ENCODE data around the gene C11orf97. TPM values are rescaled to one million over a fixed set of nuclear protein-coding genes. Genes with fewer than 3 reads are reported as not detected.

Gene C11orf97
- total and polyA plus RNA-seq, 2 of the 8 experiments (the other 6 are each of a cell fraction or from before 2014, with no cell fraction given), result not detected

DNA sequence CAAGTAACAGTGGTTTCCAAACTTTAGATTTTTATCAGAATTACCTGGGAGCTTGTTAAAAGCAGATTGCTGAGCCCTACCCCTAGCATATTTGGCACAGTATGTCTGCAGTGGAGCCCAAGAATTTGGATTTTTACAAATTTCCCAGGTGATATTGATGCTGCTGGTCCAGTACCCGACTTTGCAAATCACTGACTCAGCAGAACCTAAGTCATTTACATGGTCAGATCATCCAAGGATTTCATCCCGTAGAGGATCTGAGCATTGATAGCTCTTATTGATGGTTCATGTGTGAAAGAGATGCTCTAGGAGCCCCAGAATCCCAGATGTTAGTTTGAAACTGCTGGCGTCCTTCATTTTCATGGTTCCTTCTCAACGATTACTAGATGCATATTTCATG, 6.0 kb downstream of the C11orf97 start:
- no peak overlapping the region for H2BK120ac ChIP-seq (replicated peaks; ENCODE audit: low read depth, low read length)
- H3K27me3 ChIP-seq (replicated peaks in 1 of 4; ENCODE audit: control insufficient read depth in 3 of 4, extremely low read depth in 1 of 4, insufficient read depth in 3 of 4, low read length in 3 of 4), result peaks cover 0 to 2% (median 2%) of the 10 kb centered on the region in 4 experiments; a peak in 3 of 7 replicates
- no peak overlapping the region for H3K56ac ChIP-seq (replicated peaks; ENCODE audit: insufficient read length, low read depth, low read length)
- H3K79me2 ChIP-seq (ENCODE audit: control insufficient read depth in 1 of 2, insufficient read depth in 2 of 2, low read length in 2 of 2), result no peaks in the 10 kb centered on the region
- no peaks in the 10 kb centered on the region for H3K23me2 ChIP-seq (ENCODE audit: low read depth, low read length)
- no peak overlapping the region for H3K14ac ChIP-seq (ENCODE audit: insufficient read length)
- H4K91ac ChIP-seq (replicated peaks; ENCODE audit: insufficient read length, low read length), result no peak overlapping the region
- no peak overlapping the region for H3K27ac ChIP-seq (ENCODE audit: low read depth, low read length)
- H3K36me3 ChIP-seq (ENCODE audit: control insufficient read depth in 2 of 4, insufficient read depth in 4 of 4, low read length in 3 of 4), result no peaks in the 10 kb centered on the region
- no peak overlapping the region for H3K18ac ChIP-seq (ENCODE audit: extremely low read depth, low read length)
- no peaks in the 10 kb centered on the region for H4K20me1 ChIP-seq (replicated peaks in 1 of 2; ENCODE audit: control insufficient read depth in 1 of 2, insufficient read depth in 2 of 2, low read length in 2 of 2)
- DNase-seq (ENCODE audit: low read depth in 1 of 2, low spot score in 2 of 2) (no peak), FAIRE-seq (no peak)
- no peak overlapping the region for H2AK5ac ChIP-seq (ENCODE audit: low read depth, low read length)
- ChIA-PET POLR2A (ENCODE audit: partially characterized antibody) (no interaction called here), CTCF (ENCODE audit: partially characterized antibody) (interaction anchor here (0.6 to 1.6 kb wide), 7 partner anchors 10 to 334 kb away, joined by 3 to 6 read pairs (median 3); partner anchors contain the start of gene FUT4)
- no peak overlapping the region for H3K4me3 ChIP-seq (ENCODE audit: extremely low read depth in 1 of 4, insufficient read depth in 2 of 4, low read depth in 3 of 4, low read length in 4 of 4)
- no peak overlapping the region for H2BK12ac ChIP-seq (ENCODE audit: low read depth, low read length)
- H3K79me1 ChIP-seq (ENCODE audit: low read depth, low read length), result no peaks in the 10 kb centered on the region
- 73% methylated on average over 4 of the region's 4 CpGs; no CpG with 5 or more reads in 1 of the 2 experiments for WGBS, 2 experiments (ENCODE audit: extremely low coverage in 1 of 2, insufficient coverage in 1 of 2, insufficient read length in 1 of 2, insufficient replicate concordance in 2 of 2, low coverage in 1 of 2, low lambda C conversion rate in 2 of 2, missing lambda C conversion rate in 1 of 2)
- H3K9ac ChIP-seq (replicated peaks in 1 of 4; ENCODE audit: extremely low read depth in 1 of 4, low read depth in 3 of 4, low read length in 3 of 4), result no peak overlapping the region
- H4K5ac ChIP-seq (ENCODE audit: insufficient read length, low read depth, low read length), result no peak overlapping the region
- H2BK15ac ChIP-seq (ENCODE audit: low read length), result no peak overlapping the region
- no peaks in the 10 kb centered on the region for H3K4me1 ChIP-seq (replicated peaks in 1 of 4; ENCODE audit: control insufficient read depth in 3 of 4, insufficient read depth in 4 of 4, low read length in 3 of 4)
- H2AFZ ChIP-seq (ENCODE audit: low read length), result no peak overlapping the region
- no peak overlapping the region for H3K4ac ChIP-seq (replicated peaks; ENCODE audit: insufficient read length, low read depth, low read length)
- TF ChIP-seq MAFK (IDR thresholded peaks at IDR 0.05; ENCODE audit: low read depth, low read length) (peak; percentile 44; the same call in 1 of the 2 replicates), JUN (IDR thresholded peaks at IDR 0.05; ENCODE audit: low read depth, low read length) (no peak)
- no peak overlapping the region for H3K23ac ChIP-seq (ENCODE audit: insufficient read length)
- H4K8ac ChIP-seq (ENCODE audit: extremely low read depth, insufficient read depth, low read length), result no peak overlapping the region
- no peak overlapping the region for H2BK5ac ChIP-seq (ENCODE audit: low read depth, low read length)
- no peaks in the 10 kb centered on the region for H3K9me3 ChIP-seq (ENCODE audit: insufficient read depth in 2 of 2, low read depth in 1 of 2, low read length in 1 of 2)
- H2BK20ac ChIP-seq (ENCODE audit: low read length), result no peak overlapping the region
- no peak overlapping the region for H3K4me2 ChIP-seq (ENCODE audit: insufficient read depth in 1 of 2, low read depth in 2 of 2, low read length in 2 of 2)

Data from H1 (cell line).